Epithelial cell of prostate (primary cell): ENCODE data around the gene PITPNM1.

Experiments used
- DNase-seq: peaks from one replicate; pipeline ENCODE4 v3.0.0-alpha.2; 2011; ENCODE audit warnings: low read depth, low spot score
- H3K27ac ChIP-seq: fragments of 450-650 bp; 2 replicates; pipeline ENCODE4 v1.5.1; 2017; ENCODE audit warnings: mild to moderate bottlenecking

The PITPNM1 gene

GRCh38 chr11:67504005-67504949 lies 886 bp downstream of the PITPNM1 start:
- H3K27ac ChIP-seq = peak overlapping the region; percentile 98
- DNase-seq = no peak

GRCh38 chr11:67503119-67504004 lies 1.8 kb downstream of the PITPNM1 start:
- no peak overlapping the region for H3K27ac ChIP-seq
- no peak for DNase-seq

GRCh38 chr11:67502328-67502979 lies 2.7 kb downstream of the PITPNM1 start:
- DNase-seq = no peak
- no peak overlapping the region for H3K27ac ChIP-seq

- H3K27ac ChIP-seq = no peak overlapping the region
- DNase-seq = no peak
Observed at GRCh38 chr11:67501854-67502253, 3.3 kb downstream of the PITPNM1 start.

- DNase-seq = no peak
- no peak overlapping the region for H3K27ac ChIP-seq
Observed at GRCh38 chr11:67500831-67501715, 4.1 kb downstream of the PITPNM1 start.

- no peak overlapping the region for H3K27ac ChIP-seq
- no peak for DNase-seq
Observed at GRCh38 chr11:67500484-67500821, 4.7 kb downstream of the PITPNM1 start.

- H3K27ac ChIP-seq = no peak overlapping the region
- DNase-seq = no peak
Observed at GRCh38 chr11:67499808-67500483, 5.2 kb downstream of the PITPNM1 start.

- H3K27ac ChIP-seq = no peak overlapping the region
- DNase-seq = no peak
Observed at GRCh38 chr11:67498544-67498972, 6.6 kb downstream of the PITPNM1 start.

GRCh38 chr11:67497656-67498291 lies 7.4 kb downstream of the PITPNM1 start:
- H3K27ac ChIP-seq = no peak overlapping the region
- DNase-seq = no peak

GRCh38 chr11:67496113-67496512 lies 9.1 kb downstream of the PITPNM1 start:
- H3K27ac ChIP-seq = no peak overlapping the region
- DNase-seq = no peak

- DNase-seq = no peak
- no peak overlapping the region for H3K27ac ChIP-seq
Observed at GRCh38 chr11:67495234-67496005, 9.7 kb downstream of the PITPNM1 start.

GRCh38 chr11:67494371-67495233 lies 10.6 kb downstream of the PITPNM1 start:
- no peak for DNase-seq
- no peak overlapping the region for H3K27ac ChIP-seq

GRCh38 chr11:67493548-67494370 lies 11.4 kb downstream of the PITPNM1 start:
- no peak for DNase-seq
- H3K27ac ChIP-seq = no peak overlapping the region

GRCh38 chr11:67492801-67493547 lies 12.2 kb downstream of the PITPNM1 start:
- H3K27ac ChIP-seq = no peak overlapping the region
- no peak for DNase-seq

GRCh38 chr11:67492069-67492727 lies 13.0 kb downstream of the PITPNM1 start:
- no peak overlapping the region for H3K27ac ChIP-seq
- no peak for DNase-seq
